ENCODE results near the gene RPL35.
A peak's percentile ranks its signal among the peaks of the same experiment; 100 is the strongest.

RPL35 gene

GRCh38 chr9:124861342-124862229 lies at the start of gene RPL35, which contains the start of gene ARPC5L:
TSS of gene RPL35 (minus strand) at chr9:124861957. CDS start at chr9:124861912, 45 bp downstream.
TSS of gene ARPC5L (plus strand) at chr9:124862130. CDS start at chr9:124869291, 7,161 bp downstream.
- DNase-seq = peak; percentile 91

- no peak for DNase-seq
Measured at GRCh38 chr9:124908098-124908497, 46.3 kb upstream of the RPL35 start.

GRCh38 chr9:124906966-124907365 lies 45.2 kb upstream of the RPL35 start:
- no peak for DNase-seq

- no peak for DNase-seq
Measured at GRCh38 chr9:124899845-124900244, 38.1 kb upstream of the RPL35 start.

GRCh38 chr9:124897570-124898460 lies 36.1 kb upstream of the RPL35 start:
- no peak for DNase-seq

- DNase-seq = no peak
Measured at GRCh38 chr9:124894741-124895170, 33.0 kb upstream of the RPL35 start.

GRCh38 chr9:124894035-124894740 lies 32.4 kb upstream of the RPL35 start:
- DNase-seq = no peak

- DNase-seq = no peak
Measured at GRCh38 chr9:124890179-124890578, 28.4 kb upstream of the RPL35 start.

- DNase-seq = no peak
Measured at GRCh38 chr9:124889006-124889405, 27.2 kb upstream of the RPL35 start.

- DNase-seq = no peak
Measured at GRCh38 chr9:124887832-124888231, 26.1 kb upstream of the RPL35 start.

- DNase-seq = no peak
Measured at GRCh38 chr9:124886866-124887492, 25.2 kb upstream of the RPL35 start.

GRCh38 chr9:124886461-124886860 lies 24.7 kb upstream of the RPL35 start:
- no peak for DNase-seq

- DNase-seq = no peak
Measured at GRCh38 chr9:124885551-124885950, 23.8 kb upstream of the RPL35 start.

GRCh38 chr9:124884376-124884775 lies 22.6 kb upstream of the RPL35 start:
- DNase-seq = no peak

GRCh38 chr9:124882231-124882630 lies 20.5 kb upstream of the RPL35 start:
- DNase-seq = no peak

- no peak for DNase-seq
Measured at GRCh38 chr9:124881138-124881743, 19.5 kb upstream of the RPL35 start.

- no peak for DNase-seq
Measured at GRCh38 chr9:124880501-124880900, 18.7 kb upstream of the RPL35 start.

GRCh38 chr9:124879226-124879625 lies 17.5 kb upstream of the RPL35 start:
- DNase-seq = no peak

GRCh38 chr9:124878518-124878917 lies 16.8 kb upstream of the RPL35 start:
- DNase-seq = no peak

GRCh38 chr9:124878021-124878420 lies 16.3 kb upstream of the RPL35 start:
- DNase-seq = no peak

- DNase-seq = no peak
Measured at GRCh38 chr9:124877021-124877782, 15.4 kb upstream of the RPL35 start.
